HEK293 (cell line): ENCODE data around the gene MISP.

Experiments
- CTCF ChIA-PET: fragments of 350-600 bp; formaldehyde crosslinking; extraction: SDS; loops from one replicate; lab custom pipeline; 2021; ENCODE audit warnings: antibody characterized with exemption; lab: Yijun Ruan, JAX
- POLR2A ChIA-PET: fragments of 300-600 bp; formaldehyde crosslinking; extraction: SDS; loops from one replicate; lab custom pipeline; 2020; ENCODE audit warnings: antibody characterized with exemption, inconsistent platforms; lab: Yijun Ruan, JAX
- H3K27ac ChIP-seq: fragments of 200-500 bp; sonication (Bioruptor generic); 2 replicates; pipeline ENCODE4 v1.5.1; 2014; ENCODE audit warnings: low read depth, low read length, control low read depth, inconsistent platforms; ENCODE audit errors: extremely low read depth
- H3K36me3 ChIP-seq, 2 experiments: fragments of 200-500 bp in 1 of 2; sonication (Bioruptor generic) in 1 of 2; 1 replicate in 1 of 2; 2 replicates in 1 of 2; pipeline ENCODE4 v1.5.1; 2014 to 2017; ENCODE audit warnings: inconsistent platforms in 2 of 2, low read length in 2 of 2; ENCODE audit not compliant: control insufficient read depth in 2 of 2, insufficient read depth in 1 of 2
- H3K4me1 ChIP-seq: fragments of 200-500 bp; sonication (Bioruptor generic); 2 replicates; pipeline ENCODE4 v1.5.1; 2014; ENCODE audit warnings: mild to moderate bottlenecking, low read length, inconsistent platforms; ENCODE audit not compliant: control insufficient read depth, insufficient read depth
- H3K4me3 ChIP-seq: 2 replicates; pipeline ENCODE4 v1.5.1; 2011; ENCODE audit warnings: low read depth, mild to moderate bottlenecking, control low read depth, low read length, moderate library complexity
- H3K9me3 ChIP-seq: fragments of 200-500 bp; sonication (Bioruptor generic); 2 replicates; pipeline ENCODE4 v1.5.1; 2014; ENCODE audit warnings: low read depth, low read length, inconsistent platforms; ENCODE audit not compliant: control insufficient read depth, insufficient read depth
- AEBP2 ChIP-seq: fragments of 450-650 bp; formaldehyde crosslinking; IDR thresholded peaks from 2 replicates; pipeline ENCODE4 v1.5.1; 2016; ENCODE audit warnings: missing biosample characterization, missing genetic modification characterization, borderline replicate concordance
- CTCF ChIP-seq: fragments of 450-650 bp; formaldehyde crosslinking; IDR thresholded peaks from 2 replicates; pipeline ENCODE4 v1.5.1; 2016; ENCODE audit warnings: missing biosample characterization, missing genetic modification characterization
- HOXD13 ChIP-seq: sonication (generic); formaldehyde crosslinking; IDR thresholded peaks from 2 replicates; pipeline ENCODE4 v1.8.0; 2022; ENCODE audit warnings: missing genetic modification reagents, borderline replicate concordance
- MEIS1 ChIP-seq: sonication (generic); formaldehyde crosslinking; IDR thresholded peaks from 2 replicates; pipeline ENCODE4 v1.8.1; 2022; ENCODE audit warnings: missing genetic modification reagents, mild to moderate bottlenecking, borderline replicate concordance
- ZNF211 ChIP-seq: fragments of 450-650 bp; formaldehyde crosslinking; IDR thresholded peaks from 2 replicates; pipeline ENCODE4 v1.5.1; 2016; ENCODE audit warnings: low read depth, missing biosample characterization, missing genetic modification characterization
- ZNF23 ChIP-seq: fragments of 450-650 bp; formaldehyde crosslinking; IDR thresholded peaks from 2 replicates; pipeline ENCODE4 v1.5.1; 2016; ENCODE audit warnings: missing biosample characterization, missing genetic modification characterization, borderline replicate concordance
- ZNF292 ChIP-seq: fragments of 450-650 bp; formaldehyde crosslinking; IDR thresholded peaks from 2 replicates; pipeline ENCODE4 v1.5.1; 2016; ENCODE audit warnings: low read depth, missing biosample characterization, missing genetic modification characterization, borderline replicate concordance
- ZNF350 ChIP-seq: fragments of 450-650 bp; formaldehyde crosslinking; IDR thresholded peaks from 2 replicates; pipeline ENCODE4 v1.5.0; 2017; ENCODE audit warnings: missing biosample characterization, mild to moderate bottlenecking, missing genetic modification characterization
- ZNF473 ChIP-seq: fragments of 450-650 bp; formaldehyde crosslinking; IDR thresholded peaks from 2 replicates; pipeline ENCODE4 v1.5.1; 2017; ENCODE audit warnings: missing biosample characterization, missing genetic modification characterization
- ZNF677 ChIP-seq: fragments of 450-650 bp; IDR thresholded peaks from 2 replicates; pipeline ENCODE4 v1.5.0; 2018; ENCODE audit warnings: missing biosample characterization, mild to moderate bottlenecking, missing genetic modification characterization, moderate library complexity
- ZSCAN18 ChIP-seq: fragments of 450-650 bp; formaldehyde crosslinking; IDR thresholded peaks from 2 replicates; pipeline ENCODE4 v1.5.1; 2016; ENCODE audit warnings: missing biosample characterization, missing genetic modification characterization
- ZSCAN30 ChIP-seq: fragments of 450-650 bp; IDR thresholded peaks from 2 replicates; pipeline ENCODE4 v1.5.1; 2018; ENCODE audit warnings: missing biosample characterization, mild to moderate bottlenecking, missing genetic modification characterization, moderate library complexity
- ZXDB ChIP-seq: fragments of 450-650 bp; formaldehyde crosslinking; IDR thresholded peaks from 2 replicates; pipeline ENCODE4 v1.5.1; 2016; ENCODE audit warnings: missing biosample characterization, missing genetic modification characterization
- TF ChIP-seq, protein P1 (sequence below): fragments of 450-650 bp; formaldehyde crosslinking; IDR thresholded peaks from 2 replicates; pipeline ENCODE4 v1.5.1; 2016; ENCODE audit warnings: missing biosample characterization, missing genetic modification characterization
- TF ChIP-seq, protein P2 (sequence below): fragments of 450-650 bp; formaldehyde crosslinking; IDR thresholded peaks from 2 replicates; pipeline ENCODE4 v1.5.1; 2016; ENCODE audit warnings: missing biosample characterization, missing genetic modification characterization
- TF ChIP-seq, protein P3 (sequence below): fragments of 450-650 bp; formaldehyde crosslinking; IDR thresholded peaks from 2 replicates; pipeline ENCODE4 v1.5.1; 2016; ENCODE audit warnings: missing biosample characterization, missing genetic modification characterization
- TF ChIP-seq, protein P4 (sequence below): fragments of 450-650 bp; formaldehyde crosslinking; IDR thresholded peaks from 2 replicates; pipeline ENCODE4 v1.5.1; 2017; ENCODE audit warnings: missing biosample characterization, missing genetic modification characterization

MISP gene

GRCh38 chr19:746208-746819 lies 4.6 kb upstream of the MISP start:
- TF ChIP-seq, protein P1, sequence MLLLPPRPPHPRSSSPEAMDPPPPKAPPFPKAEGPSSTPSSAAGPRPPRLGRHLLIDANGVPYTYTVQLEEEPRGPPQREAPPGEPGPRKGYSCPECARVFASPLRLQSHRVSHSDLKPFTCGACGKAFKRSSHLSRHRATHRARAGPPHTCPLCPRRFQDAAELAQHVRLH (tag by site-specific recombination), result no peak
- TF ChIP-seq MEIS1 (CRISPR knock-in tag), result no peak
- TF ChIP-seq, protein P2, sequence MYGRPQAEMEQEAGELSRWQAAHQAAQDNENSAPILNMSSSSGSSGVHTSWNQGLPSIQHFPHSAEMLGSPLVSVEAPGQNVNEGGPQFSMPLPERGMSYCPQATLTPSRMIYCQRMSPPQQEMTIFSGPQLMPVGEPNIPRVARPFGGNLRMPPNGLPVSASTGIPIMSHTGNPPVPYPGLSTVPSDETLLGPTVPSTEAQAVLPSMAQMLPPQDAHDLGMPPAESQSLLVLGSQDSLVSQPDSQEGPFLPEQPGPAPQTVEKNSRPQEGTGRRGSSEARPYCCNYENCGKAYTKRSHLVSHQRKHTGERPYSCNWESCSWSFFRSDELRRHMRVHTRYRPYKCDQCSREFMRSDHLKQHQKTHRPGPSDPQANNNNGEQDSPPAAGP (tag by site-specific recombination), result no peak
- TF ChIP-seq, protein P3, sequence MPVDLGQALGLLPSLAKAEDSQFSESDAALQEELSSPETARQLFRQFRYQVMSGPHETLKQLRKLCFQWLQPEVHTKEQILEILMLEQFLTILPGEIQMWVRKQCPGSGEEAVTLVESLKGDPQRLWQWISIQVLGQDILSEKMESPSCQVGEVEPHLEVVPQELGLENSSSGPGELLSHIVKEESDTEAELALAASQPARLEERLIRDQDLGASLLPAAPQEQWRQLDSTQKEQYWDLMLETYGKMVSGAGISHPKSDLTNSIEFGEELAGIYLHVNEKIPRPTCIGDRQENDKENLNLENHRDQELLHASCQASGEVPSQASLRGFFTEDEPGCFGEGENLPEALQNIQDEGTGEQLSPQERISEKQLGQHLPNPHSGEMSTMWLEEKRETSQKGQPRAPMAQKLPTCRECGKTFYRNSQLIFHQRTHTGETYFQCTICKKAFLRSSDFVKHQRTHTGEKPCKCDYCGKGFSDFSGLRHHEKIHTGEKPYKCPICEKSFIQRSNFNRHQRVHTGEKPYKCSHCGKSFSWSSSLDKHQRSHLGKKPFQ (tag by site-specific recombination), result no peak
- no peak for TF ChIP-seq ZNF23 (tag by site-specific recombination)
- no peak for TF ChIP-seq ZNF350
- no peak for TF ChIP-seq ZNF677
- TF ChIP-seq CTCF (tag by site-specific recombination), result no peak
- TF ChIP-seq ZSCAN18, result no peak
- TF ChIP-seq AEBP2 (tag by site-specific recombination), result no peak
- TF ChIP-seq ZXDB, result no peak
- no peak for TF ChIP-seq ZNF473 (tag by site-specific recombination)
- no peak for TF ChIP-seq ZNF292 (tag by site-specific recombination)
- TF ChIP-seq, protein P4, sequence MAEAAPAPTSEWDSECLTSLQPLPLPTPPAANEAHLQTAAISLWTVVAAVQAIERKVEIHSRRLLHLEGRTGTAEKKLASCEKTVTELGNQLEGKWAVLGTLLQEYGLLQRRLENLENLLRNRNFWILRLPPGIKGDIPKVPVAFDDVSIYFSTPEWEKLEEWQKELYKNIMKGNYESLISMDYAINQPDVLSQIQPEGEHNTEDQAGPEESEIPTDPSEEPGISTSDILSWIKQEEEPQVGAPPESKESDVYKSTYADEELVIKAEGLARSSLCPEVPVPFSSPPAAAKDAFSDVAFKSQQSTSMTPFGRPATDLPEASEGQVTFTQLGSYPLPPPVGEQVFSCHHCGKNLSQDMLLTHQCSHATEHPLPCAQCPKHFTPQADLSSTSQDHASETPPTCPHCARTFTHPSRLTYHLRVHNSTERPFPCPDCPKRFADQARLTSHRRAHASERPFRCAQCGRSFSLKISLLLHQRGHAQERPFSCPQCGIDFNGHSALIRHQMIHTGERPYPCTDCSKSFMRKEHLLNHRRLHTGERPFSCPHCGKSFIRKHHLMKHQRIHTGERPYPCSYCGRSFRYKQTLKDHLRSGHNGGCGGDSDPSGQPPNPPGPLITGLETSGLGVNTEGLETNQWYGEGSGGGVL, result no peak
- no peak for TF ChIP-seq HOXD13 (CRISPR knock-in tag)
- TF ChIP-seq ZSCAN30, result no peak
- no peak for TF ChIP-seq ZNF211 (tag by site-specific recombination)
- TF ChIP-seq, all 188 proteins: peak for 0
- ChIA-PET POLR2A (no interaction called here), CTCF (no interaction called here)
- no peak overlapping the region for H3K4me3 ChIP-seq
- H3K9me3 ChIP-seq, result no peaks in the 10 kb centered on the region
- no peaks in the 10 kb centered on the region for H3K36me3 ChIP-seq
- H3K4me1 ChIP-seq, result no peaks in the 10 kb centered on the region
- no peak overlapping the region for H3K27ac ChIP-seq
